ENCODE data around the gene HNF1A. TPM values are rescaled to one million over a fixed set of nuclear protein-coding genes. Genes with fewer than 3 reads are reported as not detected.

HNF1A gene
- total RNA-seq, 1 experiment from 2014 or later, result not detected

DNA sequence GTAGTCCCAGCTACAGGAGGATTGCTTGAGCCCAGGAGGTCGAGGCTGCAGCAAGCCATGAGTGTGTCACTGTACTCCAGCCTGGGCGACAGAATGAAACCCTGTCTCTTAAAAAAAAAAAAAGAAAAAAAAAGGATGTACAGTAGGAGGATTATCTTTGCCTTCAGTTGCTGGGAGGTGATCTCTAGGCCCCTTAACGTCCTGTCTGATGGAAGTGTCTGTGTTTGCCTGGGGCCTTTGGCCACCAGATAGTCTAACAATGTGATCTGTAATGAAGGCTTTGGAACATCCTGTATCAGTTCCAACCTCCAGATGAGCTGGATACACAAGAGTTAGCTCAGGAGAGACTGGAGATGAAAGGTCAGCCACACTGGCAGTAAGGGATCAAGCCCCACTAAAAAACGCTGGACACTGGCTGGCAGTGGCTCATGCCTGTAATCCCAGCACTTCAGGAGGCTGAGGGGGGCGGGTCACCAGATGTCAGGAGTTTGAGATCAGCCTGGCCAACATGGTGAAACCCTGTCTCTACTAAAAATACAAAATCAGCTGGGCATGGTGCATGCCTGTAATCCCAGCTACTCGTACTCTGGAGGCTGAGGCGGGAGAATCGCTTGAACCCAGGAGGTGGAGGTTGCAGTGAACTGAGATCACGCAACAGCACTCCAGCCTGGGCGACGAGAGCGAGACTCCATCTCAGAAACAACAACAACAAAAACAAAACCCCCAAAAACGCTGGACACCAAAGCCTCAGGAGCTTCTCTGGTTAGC is 19.0 kb upstream of the HNF1A start:
- DNase-seq (ENCODE audit: low read depth), result no peak

GRCh38 chr12:120960657-120961056 is 17.7 kb upstream of the HNF1A start:
- no peak for DNase-seq (ENCODE audit: low read depth)

GRCh38 chr12:120961604-120962531 is 16.5 kb upstream of the HNF1A start:
- no peak for DNase-seq (ENCODE audit: low read depth)

- no peak for DNase-seq (ENCODE audit: low read depth)
These were observed 15.8 kb upstream of the HNF1A start for GRCh38 chr12:120962532-120963020.

GRCh38 chr12:120964298-120964697 is 14.0 kb upstream of the HNF1A start:
- DNase-seq (ENCODE audit: low read depth), result no peak

DNA sequence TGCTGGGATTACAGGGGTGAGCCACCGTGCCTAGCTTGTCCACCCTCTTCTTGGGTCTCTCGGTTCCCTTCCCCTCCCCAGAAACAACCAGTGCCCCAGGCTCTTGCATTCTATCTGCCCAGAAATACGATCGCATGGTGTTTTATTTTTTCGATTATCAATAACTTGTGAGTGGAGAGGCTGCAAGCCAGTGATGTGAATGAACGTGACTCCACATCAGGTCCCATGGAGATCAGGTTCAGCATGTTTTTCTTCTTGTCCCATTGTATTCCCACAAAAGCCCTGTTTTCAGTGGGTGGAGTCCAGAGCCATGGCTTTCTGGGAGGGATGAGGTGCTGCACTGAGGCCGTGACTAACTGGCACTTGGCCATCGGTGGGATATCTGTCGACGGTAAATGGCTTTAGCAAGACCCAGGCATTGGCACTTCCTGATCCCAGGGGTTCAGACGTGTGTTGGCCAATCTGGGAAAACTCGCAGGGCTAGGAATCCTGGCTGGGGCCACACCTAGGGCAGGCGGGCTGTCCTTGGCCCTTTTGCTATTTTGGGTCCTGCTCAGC is 12.7 kb upstream of the HNF1A start:
- no peak for DNase-seq (ENCODE audit: low read depth)

- no peak for DNase-seq (ENCODE audit: low read depth)
These were observed 8.0 kb upstream of the HNF1A start for GRCh38 chr12:120970310-120970709.

- DNase-seq (ENCODE audit: low read depth), result peak; percentile 55
These were observed 6.8 kb upstream of the HNF1A start for GRCh38 chr12:120971299-120972180.

DNA sequence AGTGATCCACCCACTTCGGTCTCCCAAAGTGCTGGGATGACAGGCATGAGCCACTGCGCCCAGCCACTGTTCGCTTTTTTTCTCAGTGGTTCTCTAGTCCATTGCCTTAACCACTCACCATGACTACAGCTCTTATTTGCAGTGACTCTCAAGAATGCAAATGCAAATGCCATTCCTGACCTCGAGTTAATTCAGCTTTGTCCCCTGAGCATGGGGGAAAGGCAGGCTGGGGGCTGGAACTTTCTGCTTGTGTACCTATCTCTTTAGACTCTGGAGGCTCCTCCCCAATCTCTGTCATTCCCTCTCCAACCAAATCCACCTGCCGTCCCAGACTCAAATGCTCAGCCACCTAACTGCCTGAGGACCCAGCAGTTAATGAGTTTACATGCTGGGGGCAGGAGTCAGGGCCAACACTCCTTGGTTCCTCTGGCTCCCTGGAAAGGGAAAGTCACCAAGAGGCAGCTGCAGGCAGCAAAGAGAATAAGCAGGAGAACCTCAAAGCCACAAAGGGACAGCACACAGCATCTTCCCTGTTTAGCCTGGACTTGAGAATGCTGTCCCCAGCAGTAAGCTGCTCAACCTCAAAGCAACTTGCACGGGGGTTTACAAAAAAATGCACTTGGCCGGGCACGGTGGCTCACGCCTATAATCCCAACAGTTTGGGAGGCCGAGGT is 5.3 kb upstream of the HNF1A start:
- DNase-seq (ENCODE audit: low read depth), result no peak

DNA sequence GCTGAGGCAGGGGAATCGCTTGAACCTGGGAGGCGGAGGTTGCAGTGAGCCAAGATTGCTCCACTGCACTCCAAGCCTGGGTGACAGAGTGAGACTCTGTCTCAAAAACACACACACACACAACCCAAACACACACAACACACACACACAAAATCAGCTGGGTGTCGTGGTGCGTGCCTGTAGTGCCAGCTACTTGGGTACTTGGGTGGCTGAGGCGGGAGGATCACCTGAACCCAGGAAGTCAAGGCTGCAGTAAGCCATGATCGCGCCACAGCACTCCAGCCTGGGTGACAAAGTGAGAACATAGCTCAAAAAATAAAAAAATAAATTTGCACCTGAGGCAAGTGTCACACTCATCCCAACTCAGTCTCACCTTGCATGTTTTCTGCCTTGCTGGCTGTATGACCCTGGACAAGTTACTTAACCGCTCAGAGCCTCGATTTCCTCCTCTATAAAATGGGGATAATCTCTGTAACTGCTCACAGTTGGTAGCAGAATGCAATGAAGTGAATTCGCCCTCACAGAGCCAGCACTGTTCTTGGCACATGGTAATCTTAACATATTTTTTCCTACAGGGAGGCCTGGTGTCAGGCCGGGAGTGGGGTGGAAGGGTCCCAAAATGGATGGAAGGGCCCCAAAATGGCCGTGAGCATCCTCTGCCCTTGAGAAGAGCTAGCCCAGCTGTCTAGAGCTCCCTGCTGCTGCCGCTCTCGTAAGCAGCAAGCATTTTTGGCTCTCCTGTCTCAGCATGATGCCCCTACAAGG is 630 bp upstream of the HNF1A start:
- DNase-seq (ENCODE audit: low read depth), result no peak

GRCh38 chr12:120979220-120979861 is 998 bp downstream of the HNF1A start:
- no peak for DNase-seq (ENCODE audit: low read depth)

DNA sequence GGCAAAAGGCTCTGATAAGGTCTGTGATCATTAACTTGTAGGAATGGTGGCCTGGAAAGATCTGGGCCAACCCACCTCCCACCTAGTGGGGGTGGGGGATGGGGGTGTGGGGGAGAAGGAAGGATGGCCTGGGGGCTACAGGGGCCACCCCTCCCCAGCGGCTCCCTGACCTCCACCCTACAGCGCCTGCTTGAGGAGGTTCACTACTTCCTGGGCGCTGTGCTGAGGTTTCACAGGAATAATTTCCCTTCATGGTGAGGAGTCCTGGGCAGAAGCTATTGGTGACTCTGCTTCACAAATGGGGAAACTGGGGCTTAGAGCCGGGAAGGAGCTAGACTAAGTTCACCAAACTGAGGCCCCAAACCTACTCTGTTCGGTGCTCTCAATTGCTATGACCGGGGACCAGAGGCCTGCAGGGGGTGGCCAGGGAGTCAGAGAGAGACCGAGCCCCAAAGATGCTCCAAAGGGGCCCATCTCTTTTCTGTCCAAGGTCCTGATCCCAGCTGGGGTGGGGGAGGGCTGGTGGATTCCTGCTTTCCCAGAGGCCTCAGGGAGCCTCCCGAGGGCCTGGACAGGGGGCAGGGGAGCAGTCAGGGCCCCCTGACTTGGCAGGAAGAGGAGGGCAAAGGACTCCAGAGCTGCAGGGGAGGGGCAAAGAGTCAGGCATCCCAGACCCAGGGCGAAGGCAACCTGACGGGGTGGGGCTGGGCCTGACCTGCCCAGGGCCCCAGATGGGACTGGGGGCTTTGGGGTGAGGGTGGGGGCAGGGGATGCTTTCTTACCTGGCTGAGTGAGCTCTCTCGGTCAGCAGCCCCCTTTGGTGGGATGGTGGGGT is 1.7 kb downstream of the HNF1A start:
- no peak for DNase-seq (ENCODE audit: low read depth)

- no peak for DNase-seq (ENCODE audit: low read depth)
These were observed 2.5 kb downstream of the HNF1A start for GRCh38 chr12:120980800-120981368.

- DNase-seq (ENCODE audit: low read depth), result no peak
These were observed 3.1 kb downstream of the HNF1A start for GRCh38 chr12:120981407-120981941.

GRCh38 chr12:120982659-120983058 is 4.3 kb downstream of the HNF1A start:
- no peak for DNase-seq (ENCODE audit: low read depth)

GRCh38 chr12:120983759-120984158 is 5.4 kb downstream of the HNF1A start:
- DNase-seq (ENCODE audit: low read depth), result no peak

DNA sequence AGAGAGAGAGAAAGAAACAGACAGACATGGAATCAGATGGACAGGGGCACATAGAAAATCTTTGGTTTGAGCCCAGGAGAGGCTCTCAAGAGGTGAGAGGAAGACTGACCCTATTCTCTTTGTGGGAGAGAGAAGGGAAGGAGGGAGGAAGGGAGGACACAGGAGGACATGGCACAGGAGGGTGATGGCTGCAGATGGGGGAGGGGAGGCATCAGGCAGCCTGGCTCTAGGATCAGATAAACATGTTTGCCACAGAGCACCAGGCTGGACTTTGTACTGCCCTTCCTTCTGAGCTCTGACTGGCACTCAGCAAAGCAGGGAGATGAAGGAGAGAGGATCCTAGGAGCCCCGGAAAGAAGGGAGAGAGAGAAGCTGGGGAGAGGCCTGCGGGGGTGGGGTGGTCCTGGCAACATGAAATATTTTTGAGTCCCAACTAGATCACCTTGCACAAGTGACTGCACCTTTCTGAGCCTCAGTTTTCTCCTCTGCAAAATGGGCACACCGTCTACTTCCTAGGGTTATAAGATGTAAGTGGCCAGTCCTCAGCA is 6.1 kb downstream of the HNF1A start:
- DNase-seq (ENCODE audit: low read depth), result no peak

GRCh38 chr12:120988234-120988633 is 9.9 kb downstream of the HNF1A start:
- no peak for DNase-seq (ENCODE audit: low read depth)

Data from Daoy (cell line).